CD4-positive, alpha-beta T cell treated with Interleukin-2 at 100 ng/mL for 4 hours (primary cell): ENCODE measurements around the gene ANKRD12.
"Not testable (repeated sequence)": the region's sequence is repeated elsewhere in the genome, so short reads cannot be mapped to it uniquely, and the experiment has no call there.

Experiments
- DNase-seq: peaks from one replicate; pipeline ENCODE4 v3.0.0-alpha.2; 2020; ENCODE audit warnings: low spot score

The ANKRD12 gene

GRCh38 chr18:9146224-9146623, 9.6 kb downstream of the ANKRD12 start:
- no peak for DNase-seq

DNA sequence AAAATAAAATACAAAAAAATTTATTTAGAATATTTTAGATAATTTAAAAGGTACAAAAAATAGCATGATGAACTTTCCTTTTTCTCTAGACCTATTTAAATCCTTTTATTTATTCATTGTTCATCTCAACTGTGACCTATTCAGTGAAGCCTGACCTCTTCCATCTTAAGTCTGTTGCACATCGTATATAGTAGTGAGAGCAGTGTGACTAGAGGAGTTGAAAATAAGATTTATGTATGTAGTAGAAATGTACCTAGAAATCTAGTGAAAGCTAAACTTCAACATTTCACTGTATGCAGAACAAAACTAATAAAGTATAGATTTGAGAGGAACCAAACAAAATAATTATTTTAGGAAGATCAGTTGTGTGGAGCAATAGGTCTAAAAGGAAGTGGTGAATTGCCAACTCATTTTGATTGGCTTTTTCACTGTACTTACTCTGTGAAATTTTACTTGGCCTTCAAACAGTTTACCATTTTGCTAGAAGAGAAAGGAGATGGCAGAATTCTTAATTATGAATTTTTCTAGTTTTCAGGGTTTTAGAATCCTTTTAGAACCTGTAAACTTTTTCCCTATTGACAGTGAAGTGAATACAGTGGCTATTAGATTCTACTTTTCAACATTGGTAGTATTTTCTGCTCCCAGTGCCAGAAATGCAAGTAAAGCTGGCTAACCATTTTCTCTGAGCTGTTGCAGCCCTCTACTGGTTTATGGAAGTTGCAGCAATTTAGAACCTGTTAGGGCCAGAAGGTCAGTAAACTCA, 11.0 kb downstream of the ANKRD12 start:
- DNase-seq = peak; percentile 74

DNA sequence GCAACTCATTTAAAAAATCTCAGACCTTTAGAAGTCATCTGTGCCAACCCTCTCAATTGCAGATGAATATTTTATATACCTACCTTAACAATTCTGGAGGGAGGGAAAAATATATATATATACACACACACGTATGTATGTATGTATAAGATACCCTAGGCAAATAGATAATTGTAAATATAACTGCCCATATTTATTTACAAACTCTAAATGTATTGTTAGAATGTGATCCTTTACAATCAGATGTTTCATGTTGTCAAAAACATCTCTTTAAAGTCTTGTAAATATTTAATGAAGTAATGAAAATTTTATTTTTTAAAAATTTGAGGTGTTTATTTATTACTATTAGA, 11.6 kb downstream of the ANKRD12 start:
- DNase-seq = no peak

DNA sequence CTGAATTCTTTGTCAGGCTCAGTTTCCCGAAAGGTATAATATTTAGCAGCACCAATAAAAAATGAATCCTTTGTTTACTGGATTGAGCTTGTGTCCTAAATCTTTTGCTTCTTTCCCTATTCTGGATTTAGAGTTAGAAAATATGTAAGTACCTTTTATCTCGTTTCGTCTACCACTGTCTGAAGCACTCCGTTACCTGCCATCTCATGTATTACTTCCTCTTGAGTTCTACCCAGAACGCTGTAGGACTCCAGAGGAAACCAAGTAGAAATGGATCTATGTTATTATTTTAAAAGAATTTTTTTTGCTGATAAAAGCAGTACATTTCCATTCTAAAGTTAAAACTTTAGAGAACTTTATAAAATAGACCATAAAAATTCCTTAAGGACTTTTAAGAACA, 13.5 kb downstream of the ANKRD12 start:
- DNase-seq = no peak

DNA sequence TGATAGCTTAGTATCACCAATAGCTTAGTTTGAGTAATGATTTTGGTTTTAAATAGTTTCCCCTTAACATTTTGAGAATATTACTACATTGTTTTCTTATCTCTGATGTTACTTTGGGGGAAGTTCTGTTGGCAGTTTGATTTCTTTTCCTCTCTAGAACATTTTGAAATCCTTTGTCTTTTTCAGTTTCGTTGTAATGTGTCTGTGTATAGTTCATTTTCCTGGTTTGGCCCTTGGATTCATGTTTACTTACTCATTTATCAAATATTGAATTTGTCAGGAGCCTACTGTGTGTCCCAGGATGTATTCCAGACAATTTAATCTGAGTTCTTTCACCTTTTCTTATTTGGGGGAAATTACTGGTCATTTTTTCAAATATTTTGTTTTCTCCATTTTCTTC, 16.7 kb downstream of the ANKRD12 start:
- DNase-seq = no peak

DNA sequence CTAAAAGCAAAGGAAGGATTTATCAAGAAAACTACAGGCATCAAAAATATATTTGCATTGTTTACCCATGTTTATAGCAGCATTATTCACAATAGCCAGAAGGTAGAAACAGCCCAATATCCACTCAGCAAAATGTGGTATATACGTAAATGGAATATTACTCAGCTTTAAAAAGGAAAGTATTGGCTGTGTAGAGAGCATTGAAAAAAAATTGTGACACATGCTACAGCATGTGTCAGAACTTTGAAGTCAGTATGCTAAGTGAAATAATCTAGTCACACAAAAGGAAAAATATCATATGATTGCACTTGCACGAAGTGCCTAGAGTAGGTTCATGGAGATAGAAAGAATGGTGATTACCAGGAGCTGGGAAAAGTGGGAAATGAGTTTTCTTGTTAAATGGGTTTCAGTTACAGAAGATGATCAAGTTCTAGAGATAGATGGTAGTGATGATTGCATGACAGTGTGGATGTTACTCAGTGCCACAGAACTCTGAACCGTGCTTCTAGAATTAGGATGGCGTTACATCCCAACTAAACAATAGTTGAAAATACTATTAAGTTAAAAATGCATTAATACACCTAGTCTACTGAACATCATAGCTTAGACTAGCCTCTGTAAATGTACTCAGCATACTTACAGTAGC, 20.1 kb downstream of the ANKRD12 start:
- DNase-seq = no peak

DNA sequence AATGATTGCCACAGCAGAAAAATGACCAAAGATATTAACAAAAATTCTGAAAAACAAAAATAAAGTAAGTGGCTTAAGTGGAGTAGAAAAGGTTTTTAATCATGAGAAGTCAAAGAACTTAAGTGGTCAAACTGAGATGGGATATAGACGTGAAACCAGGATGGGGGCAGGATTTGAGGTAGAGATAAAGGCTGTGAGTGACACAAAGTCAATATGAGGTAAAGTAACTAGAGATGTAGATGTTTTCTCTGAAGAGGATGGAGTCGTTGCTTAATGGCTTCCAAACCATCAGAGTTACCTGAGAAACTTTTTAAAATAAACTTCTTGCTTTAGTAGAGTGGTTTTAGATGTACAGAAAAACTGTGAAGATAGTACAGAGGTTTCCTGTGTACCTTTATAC, 21.2 kb downstream of the ANKRD12 start:
- DNase-seq = no peak

- DNase-seq = no peak
Observed at GRCh38 chr18:9160014-9160413, 23.4 kb downstream of the ANKRD12 start.

GRCh38 chr18:9162663-9163062, 26.1 kb downstream of the ANKRD12 start:
- not testable (repeated sequence) for DNase-seq

DNA sequence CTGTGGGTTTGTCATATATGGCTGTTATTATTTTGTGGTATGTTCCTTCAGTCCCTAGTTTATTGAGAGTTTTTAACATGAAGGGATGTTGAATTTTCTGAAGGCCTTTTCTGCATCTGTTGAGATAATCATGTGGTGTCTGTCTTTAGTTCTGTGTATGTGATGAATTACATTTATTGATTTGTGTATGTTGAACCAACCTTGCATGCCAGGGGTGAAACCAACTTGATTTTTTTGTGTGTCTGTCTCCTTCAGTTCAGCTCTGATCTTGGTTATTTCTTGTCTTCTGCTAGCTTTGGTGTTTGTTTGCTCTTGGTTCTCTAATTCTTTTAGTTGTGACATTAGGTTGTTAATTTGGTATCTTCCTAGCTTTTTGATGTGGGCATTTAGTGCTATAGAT, 27.6 kb downstream of the ANKRD12 start:
- DNase-seq = not testable (repeated sequence)

DNA sequence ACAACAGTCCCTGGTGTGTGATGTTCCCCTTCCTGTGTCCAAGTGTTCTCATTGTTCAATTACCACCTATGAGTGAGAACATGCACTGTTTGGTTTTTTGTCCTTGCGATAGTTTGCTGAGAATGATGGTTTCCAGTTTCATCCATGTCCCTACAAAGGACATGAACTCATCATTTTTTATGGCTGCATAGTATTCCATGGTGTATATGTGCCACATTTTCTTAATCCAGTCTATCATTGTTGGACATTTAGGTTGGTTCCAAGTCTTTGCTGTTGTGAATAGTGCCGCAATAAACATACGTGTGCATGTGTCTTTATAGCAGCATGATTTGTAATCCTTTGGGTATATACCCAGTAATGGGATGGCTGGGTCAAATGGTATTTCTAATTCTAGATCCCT, 29.3 kb downstream of the ANKRD12 start:
- DNase-seq = not testable (repeated sequence)

GRCh38 chr18:9169515-9169914, 32.9 kb downstream of the ANKRD12 start:
- not testable (repeated sequence) for DNase-seq

GRCh38 chr18:9171919-9172318, 35.3 kb downstream of the ANKRD12 start:
- DNase-seq = not testable (repeated sequence)

GRCh38 chr18:9172506-9173127, 36.0 kb downstream of the ANKRD12 start:
- DNase-seq = no peak

DNA sequence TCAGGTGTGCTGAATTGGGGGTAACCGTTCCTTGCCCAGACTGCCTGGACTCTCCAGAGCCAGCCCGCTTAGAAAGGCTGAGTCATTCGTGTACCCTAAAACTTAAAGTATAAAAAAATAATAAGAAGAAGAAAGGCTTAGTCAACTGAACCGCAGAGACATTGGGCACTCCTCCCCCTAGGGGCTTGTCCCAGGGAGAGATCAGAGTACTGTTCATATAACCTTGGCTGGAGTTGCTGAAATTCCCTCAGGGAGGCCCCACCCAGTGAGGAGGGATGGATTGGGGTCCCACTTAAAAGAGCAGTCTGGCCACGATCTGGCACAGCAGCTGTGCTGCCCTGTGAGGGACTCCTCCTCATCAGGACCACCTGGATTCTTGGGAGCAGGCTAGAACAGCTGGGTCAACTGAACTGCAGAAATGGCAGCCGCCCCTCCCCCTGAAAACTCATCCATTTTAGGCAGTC, 37.2 kb downstream of the ANKRD12 start:
- DNase-seq = peak; percentile 35

GRCh38 chr18:9174302-9174701, 37.7 kb downstream of the ANKRD12 start:
- no peak for DNase-seq

GRCh38 chr18:9175115-9175514, 38.5 kb downstream of the ANKRD12 start:
- no peak for DNase-seq

DNA sequence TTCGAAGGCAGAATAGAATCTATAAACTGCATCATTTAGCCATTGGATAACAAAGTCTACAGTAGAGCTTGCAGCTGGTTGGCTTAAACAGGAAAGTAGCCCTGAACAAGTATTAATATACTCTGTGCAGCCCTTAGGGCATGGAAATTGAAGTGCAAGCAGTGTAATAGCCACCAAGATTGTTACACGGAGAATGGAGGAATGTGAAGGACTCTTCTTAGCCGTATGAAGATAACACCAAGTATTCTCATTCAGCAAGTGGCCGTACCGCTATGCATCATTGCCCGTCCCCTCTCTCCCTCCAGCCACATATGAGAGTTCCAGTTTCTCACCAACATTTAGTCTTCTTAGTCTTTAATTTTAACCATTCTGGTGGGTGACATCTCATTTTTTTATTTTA, 40.5 kb downstream of the ANKRD12 start:
- no peak for DNase-seq

- DNase-seq = no peak
Observed at GRCh38 chr18:9177466-9177865, 40.9 kb downstream of the ANKRD12 start.

DNA sequence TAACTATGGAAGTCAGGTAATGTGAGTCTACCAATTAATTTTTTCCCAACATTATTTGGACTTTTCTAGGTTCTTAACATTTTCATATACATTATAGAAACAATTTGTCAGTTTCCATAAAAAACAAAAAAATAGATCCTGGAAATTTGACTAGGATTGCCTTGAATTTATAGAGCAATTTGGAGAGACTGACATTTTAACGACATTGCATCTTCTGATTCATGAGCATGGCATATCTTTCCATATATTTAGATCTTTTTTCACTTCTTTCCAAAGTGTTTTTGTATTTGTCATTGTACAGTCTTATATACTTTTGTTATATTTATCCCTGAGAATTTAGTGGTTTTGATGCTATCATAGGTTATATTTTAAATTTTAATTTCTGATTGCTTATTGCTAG, 42.0 kb downstream of the ANKRD12 start:
- no peak for DNase-seq

GRCh38 chr18:9181275-9181674, 44.7 kb downstream of the ANKRD12 start:
- DNase-seq = no peak

DNA sequence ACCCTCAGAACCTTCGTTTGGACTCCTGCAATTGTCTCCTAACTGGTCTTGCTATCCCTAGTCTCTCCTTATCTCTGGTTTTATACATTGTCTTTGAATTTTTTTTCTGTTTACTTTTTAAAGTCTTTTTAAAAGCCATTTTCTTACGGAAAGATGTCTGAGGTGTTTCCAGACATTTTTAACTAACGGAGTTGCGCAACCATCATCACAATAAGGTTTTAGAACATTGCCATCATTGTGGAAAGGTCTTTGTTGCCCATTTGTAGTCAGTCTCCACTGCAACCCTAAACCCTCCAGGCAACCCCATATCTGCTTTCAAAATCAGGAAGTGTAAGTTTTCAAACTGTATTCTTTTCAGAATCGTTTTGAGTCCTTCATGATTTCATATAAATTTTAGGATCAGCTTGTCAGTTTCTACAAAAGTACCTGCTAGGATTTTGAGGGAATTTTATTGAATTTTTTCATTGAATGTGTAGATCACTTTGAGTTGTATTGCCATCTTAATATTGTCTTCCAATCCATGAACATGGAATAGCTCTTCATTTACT, 46.3 kb downstream of the ANKRD12 start:
- DNase-seq = no peak

GRCh38 chr18:9184998-9185613, 48.5 kb downstream of the ANKRD12 start:
- no peak for DNase-seq
